ENCODE data around the gene RPL7A. TPM values are rescaled to one million over a fixed set of nuclear protein-coding genes. Genes with fewer than 3 reads are reported as not detected.
"Not testable (repeated sequence)": the region's sequence is repeated elsewhere in the genome, so short reads cannot be mapped to it uniquely, and the experiment has no call there.

Gene RPL7A
- total RNA-seq, 1 donor from 2014 or later = 1,575 TPM

DNA sequence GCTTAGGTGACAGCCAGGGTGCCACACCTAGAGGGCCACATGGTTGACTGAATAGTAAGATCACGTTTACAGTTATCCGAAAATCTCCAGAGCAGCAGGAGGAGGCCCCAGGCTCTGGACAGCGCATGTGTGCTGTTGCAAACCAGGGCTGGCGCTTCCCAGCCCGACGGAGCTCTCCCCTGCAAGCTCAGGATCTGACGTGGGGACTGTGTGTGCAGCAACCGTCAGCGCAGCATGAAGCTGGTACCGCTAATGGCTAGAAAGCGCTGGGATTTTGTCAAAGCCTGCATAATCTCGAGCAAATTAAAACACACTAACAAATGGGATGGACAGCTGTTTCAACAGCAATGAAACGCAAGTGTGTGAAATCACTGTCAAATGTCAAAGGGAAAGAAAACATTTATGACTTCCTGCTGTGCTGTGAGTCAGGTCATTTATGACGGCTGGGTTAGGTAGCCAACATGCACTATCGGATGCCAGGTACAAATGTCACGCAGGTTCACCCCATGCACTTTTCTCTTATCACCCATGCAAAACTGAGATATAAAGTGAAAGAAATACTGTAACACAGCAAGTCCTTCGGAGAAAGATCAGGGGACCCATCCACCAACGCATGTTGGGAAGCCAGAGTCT lies 20.3 kb downstream of the RPL7A start:
- no peak for DNase-seq (ENCODE audit: low spot score)

DNA sequence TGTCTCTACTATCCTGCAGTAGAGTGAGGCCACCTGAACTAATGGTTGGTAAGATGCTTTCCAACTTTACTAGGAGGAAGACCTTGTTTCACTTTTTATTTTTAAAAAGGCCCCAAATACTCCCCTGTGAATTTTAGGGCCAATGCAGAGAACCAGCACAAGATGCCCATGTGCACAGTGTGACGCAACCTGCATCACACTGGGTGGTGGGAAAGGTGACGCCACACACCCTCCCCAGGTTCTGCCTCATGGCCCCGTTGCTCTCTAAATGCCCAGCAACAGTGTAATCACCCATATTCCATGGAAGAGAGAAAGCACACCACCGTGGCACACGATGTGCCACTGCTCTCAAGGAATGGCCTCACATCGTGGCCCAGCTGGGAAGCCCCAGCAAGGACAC lies 21.4 kb downstream of the RPL7A start:
- DNase-seq (ENCODE audit: low spot score) = no peak

DNA sequence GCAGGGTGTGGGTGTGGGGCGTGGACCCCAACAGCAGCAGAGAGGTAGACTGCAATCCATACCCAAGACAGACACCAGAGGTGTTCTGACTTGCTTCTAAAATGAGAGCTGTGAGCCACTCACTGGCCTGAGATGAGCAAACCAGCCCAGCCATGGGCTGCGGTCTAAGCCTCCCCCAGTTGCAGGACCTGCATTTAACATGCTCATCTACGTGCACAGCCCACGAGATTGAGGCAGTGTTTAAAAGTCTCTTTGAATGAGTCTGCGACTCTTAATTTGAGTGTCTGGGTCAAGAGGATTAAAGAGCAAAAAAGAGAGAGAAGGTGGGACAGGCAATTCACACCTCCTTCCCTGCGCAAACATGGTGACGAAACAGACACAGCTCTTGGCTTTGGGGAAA lies 21.9 kb downstream of the RPL7A start:
- no peak for DNase-seq (ENCODE audit: low spot score)

DNA sequence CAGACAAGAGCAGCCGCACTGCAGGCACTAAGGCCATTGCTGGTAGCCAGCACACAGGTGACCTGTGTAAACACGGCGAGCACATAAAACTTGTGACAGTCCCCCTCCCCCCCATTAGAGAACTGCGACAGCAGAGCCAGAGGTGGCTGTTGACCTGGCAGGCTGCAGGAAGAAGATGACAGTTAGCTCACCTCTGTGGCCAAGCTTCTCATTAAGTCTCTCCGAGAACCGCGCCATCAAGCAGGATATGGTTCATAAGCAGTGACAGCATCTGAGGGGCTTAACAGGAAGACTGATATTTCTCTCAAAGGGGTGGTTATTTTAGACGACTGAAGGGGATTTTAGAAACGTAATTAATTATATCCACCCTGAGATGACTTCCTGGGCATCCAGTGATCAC lies 22.7 kb downstream of the RPL7A start:
- no peak for DNase-seq (ENCODE audit: low spot score)

DNA sequence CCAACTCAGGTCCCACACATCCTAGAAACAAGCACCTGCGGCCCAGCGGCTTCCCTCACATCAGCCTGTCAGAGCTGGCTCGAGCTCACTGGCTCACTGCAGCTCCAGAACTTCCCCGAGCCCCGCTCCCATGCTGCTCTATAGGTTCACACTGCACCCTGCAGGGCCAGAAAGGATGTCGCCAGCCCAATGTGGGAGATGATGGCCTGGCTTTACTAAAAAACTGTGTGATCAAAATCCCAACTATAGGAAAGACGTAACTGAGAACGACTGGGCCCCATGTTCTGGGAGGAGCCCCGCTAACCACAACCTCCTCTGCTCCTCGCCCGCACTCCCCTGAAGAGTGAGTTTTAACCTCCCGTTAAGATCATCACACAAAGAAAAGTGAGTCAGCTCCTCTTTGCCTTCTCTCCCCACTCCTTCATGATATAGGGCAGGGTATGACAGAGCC lies 23.3 kb downstream of the RPL7A start:
- no peak for DNase-seq (ENCODE audit: low spot score)

GRCh38 chr9:133372144-133372543 lies 24.1 kb downstream of the RPL7A start:
- DNase-seq (ENCODE audit: low spot score) = no peak

- DNase-seq (ENCODE audit: low spot score) = no peak
These were observed 26.6 kb downstream of the RPL7A start for GRCh38 chr9:133374612-133375115.

- peak; percentile 52 for DNase-seq (ENCODE audit: low spot score)
These were observed 27.2 kb downstream of the RPL7A start for GRCh38 chr9:133375116-133375723.

DNA sequence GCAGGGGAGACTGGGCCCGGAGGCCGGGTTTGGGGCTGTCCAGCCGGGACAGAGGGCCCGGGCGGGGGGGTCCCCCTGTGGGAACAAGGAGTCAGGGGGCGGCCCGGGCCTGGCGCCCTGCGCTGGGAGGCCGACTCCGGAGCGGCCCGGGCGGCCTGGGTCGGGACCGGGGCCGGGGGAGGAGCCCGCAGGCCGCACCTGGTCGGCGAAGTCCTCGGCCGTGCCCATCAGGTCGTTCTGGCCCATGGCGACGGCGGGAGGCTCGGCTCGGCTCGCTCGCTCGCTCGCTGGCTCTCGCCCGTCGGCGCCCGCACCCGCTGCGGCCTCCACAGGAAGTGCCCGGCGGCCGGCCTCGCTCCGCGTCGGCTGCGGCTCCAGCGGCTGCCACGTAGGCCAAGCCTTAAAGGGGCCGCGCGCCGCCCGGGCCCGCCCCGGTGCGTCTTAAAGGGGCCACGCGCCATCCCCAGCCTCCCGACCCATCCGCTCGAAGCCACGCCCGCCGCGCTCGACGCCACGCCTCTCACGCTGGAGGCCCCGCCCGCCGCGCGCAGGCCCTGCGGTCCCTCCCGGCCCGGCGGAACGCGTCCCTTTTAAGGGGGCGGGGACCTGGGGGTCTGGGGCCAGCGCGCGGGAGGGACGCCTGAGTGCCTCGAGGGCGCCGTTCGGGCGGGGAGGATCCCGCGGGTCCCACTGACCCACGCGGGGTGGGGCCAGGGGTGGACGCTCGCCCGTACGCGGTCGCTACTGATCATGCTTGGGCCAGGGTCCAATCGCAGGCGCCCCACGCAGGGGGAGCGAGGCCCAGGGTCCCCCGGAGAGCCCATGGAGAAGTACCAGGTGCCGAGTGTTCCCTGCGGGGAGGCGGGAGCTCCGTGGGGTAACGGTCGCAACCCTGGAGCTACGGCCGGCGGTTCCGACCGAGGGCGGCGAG lies 28.0 kb downstream of the RPL7A start, which contains the start of the genes STKLD1 and SURF4:
Gene STKLD1 (plus strand): TSS at position 643 of the 931 bp plus-strand sequence. CDS start 108 bp downstream, at position 751.
Gene SURF4 (minus strand): TSS at position 337 of the 931 bp plus-strand sequence. CDS start 91 bp downstream, at position 246.
- peak; percentile 98 for DNase-seq (ENCODE audit: low spot score)

- DNase-seq (ENCODE audit: low spot score) = not testable (repeated sequence)
These were observed 29.3 kb downstream of the RPL7A start for GRCh38 chr9:133377280-133377679.

- DNase-seq (ENCODE audit: low spot score) = no peak
These were observed 29.8 kb downstream of the RPL7A start for GRCh38 chr9:133377721-133378216.

DNA sequence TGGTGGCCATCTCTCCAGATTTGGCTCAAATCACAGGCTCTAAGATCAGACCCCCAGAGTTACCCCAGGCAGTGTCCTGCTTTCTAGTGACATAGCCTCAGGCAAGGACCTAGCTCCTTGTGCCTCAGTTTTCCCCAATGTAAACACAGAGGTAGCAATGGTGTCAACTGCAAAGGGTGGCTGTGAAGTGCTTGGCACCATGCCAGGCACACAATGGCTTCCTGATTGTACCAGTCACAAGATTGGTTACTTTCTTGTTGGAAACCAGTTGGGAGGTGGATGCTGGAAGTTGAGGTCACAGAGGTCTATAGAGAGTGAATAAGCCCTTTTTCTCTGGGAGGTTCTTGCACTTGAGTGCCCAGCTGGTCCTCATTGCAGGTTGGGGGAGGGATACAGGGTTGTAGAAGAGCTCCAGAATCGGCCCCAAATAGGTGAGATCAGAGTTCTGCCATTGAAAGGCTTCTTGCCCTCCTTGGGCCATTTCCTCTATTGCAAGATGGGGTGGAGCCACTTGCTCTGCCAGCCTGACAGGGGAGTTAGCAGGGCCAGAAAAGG lies 30.5 kb downstream of the RPL7A start:
- DNase-seq (ENCODE audit: low spot score) = no peak

- DNase-seq (ENCODE audit: low spot score) = no peak
These were observed 31.4 kb downstream of the RPL7A start for GRCh38 chr9:133379153-133380086.

- no peak for DNase-seq (ENCODE audit: low spot score)
These were observed 32.7 kb downstream of the RPL7A start for GRCh38 chr9:133380734-133381133.

DNA sequence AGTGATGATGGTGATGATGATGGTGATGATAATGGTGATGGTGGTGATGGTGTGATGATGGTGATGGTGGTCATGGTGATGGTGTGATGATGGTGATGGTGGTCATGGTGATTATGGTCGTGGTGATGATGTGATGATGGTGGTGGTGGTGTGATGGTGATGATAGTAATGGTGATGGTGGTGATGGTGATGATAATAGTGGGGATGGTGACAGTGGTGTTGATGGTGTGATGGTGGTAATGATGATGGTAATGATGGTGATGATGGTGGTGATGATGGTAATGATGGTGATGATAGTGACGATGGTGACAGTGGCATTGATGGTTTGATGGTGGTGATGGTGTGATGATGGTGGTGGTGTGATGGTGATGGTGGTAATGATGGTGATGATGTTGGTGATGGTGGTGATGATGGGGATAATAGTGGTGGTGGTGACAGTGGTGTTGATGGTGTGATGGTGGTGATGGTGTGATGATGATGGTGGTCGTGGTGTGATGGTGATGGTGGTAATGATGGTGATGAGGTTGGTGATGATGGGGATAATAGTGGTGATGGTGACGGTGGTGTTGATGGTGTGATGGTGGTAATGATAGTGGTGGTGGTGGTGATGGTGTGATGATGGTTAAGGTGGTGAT lies 34.6 kb downstream of the RPL7A start:
- no peak for DNase-seq (ENCODE audit: low spot score)

DNA sequence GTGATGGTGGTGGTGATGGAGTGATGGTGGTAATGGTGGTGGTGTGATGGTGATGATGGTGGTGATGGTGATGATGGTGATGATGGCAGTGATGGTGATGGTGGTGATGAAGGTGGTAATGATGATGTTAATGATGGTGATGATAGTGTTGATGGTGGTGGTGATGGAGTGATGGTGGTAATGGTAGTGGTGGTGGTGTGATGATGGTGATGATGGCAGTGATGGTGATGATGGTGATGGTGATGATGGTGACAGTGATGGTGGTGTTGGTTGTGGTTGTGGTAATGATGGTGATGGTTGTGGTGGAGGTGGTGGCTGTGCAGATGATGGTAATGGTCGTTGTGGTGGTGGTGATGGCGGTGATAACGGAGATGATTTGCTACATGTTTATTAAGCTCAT lies 35.4 kb downstream of the RPL7A start:
- DNase-seq (ENCODE audit: low spot score) = no peak

GRCh38 chr9:133384736-133385321 lies 36.8 kb downstream of the RPL7A start:
- no peak for DNase-seq (ENCODE audit: low spot score)

- DNase-seq (ENCODE audit: low spot score) = no peak
These were observed 37.4 kb downstream of the RPL7A start for GRCh38 chr9:133385452-133385851.

DNA sequence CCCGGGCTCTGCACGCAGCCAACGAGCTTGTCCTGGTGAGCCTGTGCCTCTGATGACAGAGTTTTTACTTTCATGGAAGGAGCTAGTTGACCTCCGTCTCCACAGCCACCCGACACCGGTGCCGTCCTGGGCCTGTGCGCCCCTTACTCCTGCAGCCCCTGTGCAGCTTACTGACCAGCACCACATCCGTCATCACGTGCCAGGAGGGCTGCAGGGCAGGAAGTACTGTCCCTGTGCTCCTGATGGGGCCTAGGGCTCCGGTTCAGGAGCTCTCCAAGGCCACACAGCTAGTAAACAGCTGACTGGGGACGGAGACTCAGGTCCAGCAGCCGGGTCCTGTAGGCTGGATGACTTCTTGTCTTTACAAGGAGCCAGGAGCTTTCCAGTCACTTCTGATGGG lies 38.3 kb downstream of the RPL7A start:
- no peak for DNase-seq (ENCODE audit: low spot score)
